DOHH2 (cell line): Measurements from ENCODE around the gene CXorf66.
"Not testable (repeated sequence)": the region's sequence is repeated elsewhere in the genome, so short reads cannot be mapped to it uniquely, and the experiment has no call there.

Experiments
- H3F3A ChIP-seq: fragments of 200-600 bp; sonication (generic), shearing (Covaris generic); 2 replicates; pipeline ENCODE4 v1.6.0; 2016; ENCODE audit warnings: antibody characterized with exemption, mild to moderate bottlenecking; ENCODE audit not compliant: control insufficient read depth, insufficient read depth
- H3K27ac ChIP-seq: fragments of 200-600 bp; sonication (generic); 2 replicates; pipeline ENCODE4 v1.5.1; 2014; ENCODE audit warnings: low read depth, mild to moderate bottlenecking, low read length, moderate library complexity
- H3K27me3 ChIP-seq: fragments of 200-600 bp; sonication (generic); 2 replicates; pipeline ENCODE4 v1.6.1; 2014; ENCODE audit warnings: mild to moderate bottlenecking, low read length, mixed read lengths; ENCODE audit not compliant: control insufficient read depth
- H3K36me3 ChIP-seq: fragments of 200-600 bp; sonication (generic); 2 replicates; pipeline ENCODE4 v1.6.1; 2014; ENCODE audit warnings: mild to moderate bottlenecking, low read length, moderate library complexity, mixed read lengths; ENCODE audit not compliant: control insufficient read depth
- H3K4me1 ChIP-seq: fragments of 200-600 bp; sonication (generic); 2 replicates; pipeline ENCODE4 v1.6.1; 2014; ENCODE audit warnings: mild to moderate bottlenecking, low read length, mixed read lengths; ENCODE audit not compliant: control insufficient read depth
- H3K4me2 ChIP-seq: fragments of 200-600 bp; sonication (generic); 2 replicates; pipeline ENCODE4 v1.6.0; 2014; ENCODE audit warnings: mild to moderate bottlenecking, low read length, moderate library complexity
- H3K4me3 ChIP-seq: fragments of 200-600 bp; sonication (generic); 2 replicates; pipeline ENCODE4 v1.5.1; 2014; ENCODE audit warnings: mild to moderate bottlenecking, low read length, mixed read lengths
- H3K79me2 ChIP-seq: fragments of 200-600 bp; sonication (generic); 2 replicates; pipeline ENCODE4 v1.6.1; 2014; ENCODE audit warnings: mild to moderate bottlenecking, low read length, mixed read lengths; ENCODE audit not compliant: control insufficient read depth
- H3K9me2 ChIP-seq: fragments of 200-600 bp; sonication (generic); replicated peaks from 2 replicates; pipeline ENCODE4 v1.6.1; 2014; ENCODE audit warnings: mild to moderate bottlenecking, low read length, mixed read lengths; ENCODE audit not compliant: control insufficient read depth
- H3K9me3 ChIP-seq: fragments of 200-600 bp; sonication (generic); 2 replicates; pipeline ENCODE4 v1.6.1; 2014; ENCODE audit warnings: antibody characterized with exemption, low read length, mixed read lengths; ENCODE audit not compliant: control insufficient read depth, insufficient read depth
- H4K20me1 ChIP-seq: fragments of 200-600 bp; sonication (generic); 2 replicates; pipeline ENCODE4 v1.6.0; 2014; ENCODE audit warnings: low read depth, mild to moderate bottlenecking, antibody characterized with exemption, low read length, moderate library complexity; ENCODE audit not compliant: control insufficient read depth, insufficient read depth
- EZH2phosphoT487 ChIP-seq: fragments of 200-600 bp; sonication (generic); IDR thresholded peaks from 2 replicates; pipeline ENCODE4 v1.6.1; 2017; ENCODE audit warnings: borderline replicate concordance, mild to moderate bottlenecking, antibody characterized with exemption, low read length, moderate library complexity, mixed read lengths
- TF ChIP-seq, protein P1 (sequence below): fragments of 200-600 bp; sonication (generic); IDR thresholded peaks from one replicate; pipeline ENCODE4 v1.5.1; 2014; ENCODE audit warnings: antibody characterized with exemption, mild to moderate bottlenecking, low read depth, low read length; ENCODE audit not compliant: poor library complexity, severe bottlenecking

Gene CXorf66

GRCh38 chrX:139969286-139969685 is 4.0 kb upstream of the CXorf66 start:
- H3K27ac ChIP-seq, result no peak overlapping the region
- no peak overlapping the region for H3K4me3 ChIP-seq
- TF ChIP-seq, protein P1, sequence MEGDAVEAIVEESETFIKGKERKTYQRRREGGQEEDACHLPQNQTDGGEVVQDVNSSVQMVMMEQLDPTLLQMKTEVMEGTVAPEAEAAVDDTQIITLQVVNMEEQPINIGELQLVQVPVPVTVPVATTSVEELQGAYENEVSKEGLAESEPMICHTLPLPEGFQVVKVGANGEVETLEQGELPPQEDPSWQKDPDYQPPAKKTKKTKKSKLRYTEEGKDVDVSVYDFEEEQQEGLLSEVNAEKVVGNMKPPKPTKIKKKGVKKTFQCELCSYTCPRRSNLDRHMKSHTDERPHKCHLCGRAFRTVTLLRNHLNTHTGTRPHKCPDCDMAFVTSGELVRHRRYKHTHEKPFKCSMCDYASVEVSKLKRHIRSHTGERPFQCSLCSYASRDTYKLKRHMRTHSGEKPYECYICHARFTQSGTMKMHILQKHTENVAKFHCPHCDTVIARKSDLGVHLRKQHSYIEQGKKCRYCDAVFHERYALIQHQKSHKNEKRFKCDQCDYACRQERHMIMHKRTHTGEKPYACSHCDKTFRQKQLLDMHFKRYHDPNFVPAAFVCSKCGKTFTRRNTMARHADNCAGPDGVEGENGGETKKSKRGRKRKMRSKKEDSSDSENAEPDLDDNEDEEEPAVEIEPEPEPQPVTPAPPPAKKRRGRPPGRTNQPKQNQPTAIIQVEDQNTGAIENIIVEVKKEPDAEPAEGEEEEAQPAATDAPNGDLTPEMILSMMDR, result no peak
- no peak for TF ChIP-seq EZH2phosphoT487
- no peaks in the 10 kb centered on the region for H3K9me3 ChIP-seq
- no peaks in the 10 kb centered on the region for H3K4me1 ChIP-seq
- H3K4me2 ChIP-seq, result no peak overlapping the region
- no peaks in the 10 kb centered on the region for H3F3A ChIP-seq
- no peaks in the 10 kb centered on the region for H4K20me1 ChIP-seq
- H3K9me2 ChIP-seq, result no peaks in the 10 kb centered on the region
- no peaks in the 10 kb centered on the region for H3K79me2 ChIP-seq
- no peaks in the 10 kb centered on the region for H3K27me3 ChIP-seq
- H3K36me3 ChIP-seq, result no peaks in the 10 kb centered on the region

DNA sequence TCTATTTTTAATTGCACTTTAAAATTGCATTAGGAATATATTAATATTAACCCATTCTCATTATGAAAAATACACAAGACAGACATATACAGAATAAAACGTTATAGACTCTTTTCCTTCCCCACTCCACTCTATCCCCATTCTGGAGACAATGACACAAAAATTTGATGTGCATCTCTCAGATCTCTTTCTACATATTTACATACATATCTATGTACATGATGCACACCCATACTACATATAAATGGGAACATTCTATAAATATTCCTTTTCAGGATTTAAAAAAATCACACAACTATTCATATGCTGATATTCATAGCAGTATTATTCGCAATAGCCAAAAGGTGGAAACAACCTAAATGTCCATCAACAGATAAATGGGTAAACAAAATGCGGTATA is 2.4 kb upstream of the CXorf66 start:
- no peaks in the 10 kb centered on the region for H3K9me3 ChIP-seq
- H3K27me3 ChIP-seq, result no peaks in the 10 kb centered on the region
- no peak overlapping the region for H3K4me3 ChIP-seq
- H3K79me2 ChIP-seq, result no peaks in the 10 kb centered on the region
- H3K36me3 ChIP-seq, result no peaks in the 10 kb centered on the region
- H3K9me2 ChIP-seq, result no peaks in the 10 kb centered on the region
- H3F3A ChIP-seq, result no peaks in the 10 kb centered on the region
- H3K4me2 ChIP-seq, result no peak overlapping the region
- TF ChIP-seq, protein P1, result no peak
- TF ChIP-seq EZH2phosphoT487, result no peak
- no peaks in the 10 kb centered on the region for H3K4me1 ChIP-seq
- H4K20me1 ChIP-seq, result no peaks in the 10 kb centered on the region
- no peak overlapping the region for H3K27ac ChIP-seq

DNA sequence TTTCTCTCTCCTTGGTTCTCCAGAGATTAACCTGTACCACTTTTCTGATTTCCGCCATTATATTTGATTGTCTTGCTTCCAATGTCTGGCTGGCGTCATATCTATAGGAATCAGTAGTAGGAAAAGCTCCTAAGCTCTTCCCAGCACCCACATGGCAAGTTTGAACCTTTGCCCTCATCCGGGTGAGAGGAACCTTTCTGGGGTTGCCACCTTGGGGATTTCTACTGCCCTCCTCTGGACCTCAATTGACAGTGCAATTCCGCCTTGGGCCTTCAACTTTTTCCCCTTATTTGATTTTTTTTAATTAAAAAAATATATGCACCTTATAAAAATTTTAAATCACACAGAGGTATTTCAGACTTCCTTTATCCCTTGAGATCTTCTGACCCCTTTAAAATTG is 2.0 kb upstream of the CXorf66 start:
- Histone ChIP-seq H3K79me2 (no peaks in the 10 kb centered on the region), H3K27me3 (no peaks in the 10 kb centered on the region), H3K4me2 (no peak overlapping the region), H3K4me3 (no peak overlapping the region), H3F3A (no peaks in the 10 kb centered on the region), H3K4me1 (no peaks in the 10 kb centered on the region), H3K36me3 (no peaks in the 10 kb centered on the region), H4K20me1 (no peaks in the 10 kb centered on the region), H3K9me2 (no peaks in the 10 kb centered on the region), H3K9me3 (no peaks in the 10 kb centered on the region), H3K27ac (no peak overlapping the region)
- TF ChIP-seq, protein P1, result no peak
- no peak for TF ChIP-seq EZH2phosphoT487

GRCh38 chrX:139966159-139966558 is 838 bp upstream of the CXorf66 start:
- not testable (repeated sequence) for H3K4me3 ChIP-seq, H3K27me3 ChIP-seq, H3K9me2 ChIP-seq, H3K9me3 ChIP-seq, H3K36me3 ChIP-seq, H4K20me1 ChIP-seq, H3K27ac ChIP-seq, H3K79me2 ChIP-seq, H3K4me2 ChIP-seq, H3K4me1 ChIP-seq, H3F3A ChIP-seq
- TF ChIP-seq, protein P1, result peak; percentile 18

DNA sequence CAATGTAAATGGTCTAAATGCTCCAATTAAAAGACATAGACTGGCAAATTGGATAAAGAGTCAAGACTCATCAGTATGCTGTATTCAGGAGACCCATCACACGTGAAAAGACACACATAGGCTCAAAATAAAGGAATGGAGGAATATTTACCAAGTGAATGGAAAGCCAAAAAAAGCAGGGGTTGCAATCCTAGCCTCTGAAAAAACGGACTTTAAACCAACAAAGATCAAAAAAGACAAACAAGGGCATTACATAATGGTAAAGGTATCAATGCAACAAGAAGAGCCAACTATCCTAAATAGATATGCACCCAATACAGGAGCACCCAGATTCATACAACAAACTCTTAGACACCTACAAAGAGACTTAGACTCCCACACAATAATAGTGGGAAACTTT is 4.2 kb downstream of the CXorf66 start:
- H3K79me2 ChIP-seq, H3F3A ChIP-seq, H3K9me2 ChIP-seq, H3K27me3 ChIP-seq, H3K4me1 ChIP-seq, H3K4me2 ChIP-seq, H3K9me3 ChIP-seq, H3K36me3 ChIP-seq, H3K27ac ChIP-seq, H3K4me3 ChIP-seq, H4K20me1 ChIP-seq: not testable (repeated sequence)
